DMS153 (cell line): Measurements from ENCODE around the gene JPH2.

ENCODE experiments used
- DNase-seq: peaks from one replicate; lab custom pipeline; 2025; lab: John Stamatoyannopoulos, UW

Gene JPH2

DNA sequence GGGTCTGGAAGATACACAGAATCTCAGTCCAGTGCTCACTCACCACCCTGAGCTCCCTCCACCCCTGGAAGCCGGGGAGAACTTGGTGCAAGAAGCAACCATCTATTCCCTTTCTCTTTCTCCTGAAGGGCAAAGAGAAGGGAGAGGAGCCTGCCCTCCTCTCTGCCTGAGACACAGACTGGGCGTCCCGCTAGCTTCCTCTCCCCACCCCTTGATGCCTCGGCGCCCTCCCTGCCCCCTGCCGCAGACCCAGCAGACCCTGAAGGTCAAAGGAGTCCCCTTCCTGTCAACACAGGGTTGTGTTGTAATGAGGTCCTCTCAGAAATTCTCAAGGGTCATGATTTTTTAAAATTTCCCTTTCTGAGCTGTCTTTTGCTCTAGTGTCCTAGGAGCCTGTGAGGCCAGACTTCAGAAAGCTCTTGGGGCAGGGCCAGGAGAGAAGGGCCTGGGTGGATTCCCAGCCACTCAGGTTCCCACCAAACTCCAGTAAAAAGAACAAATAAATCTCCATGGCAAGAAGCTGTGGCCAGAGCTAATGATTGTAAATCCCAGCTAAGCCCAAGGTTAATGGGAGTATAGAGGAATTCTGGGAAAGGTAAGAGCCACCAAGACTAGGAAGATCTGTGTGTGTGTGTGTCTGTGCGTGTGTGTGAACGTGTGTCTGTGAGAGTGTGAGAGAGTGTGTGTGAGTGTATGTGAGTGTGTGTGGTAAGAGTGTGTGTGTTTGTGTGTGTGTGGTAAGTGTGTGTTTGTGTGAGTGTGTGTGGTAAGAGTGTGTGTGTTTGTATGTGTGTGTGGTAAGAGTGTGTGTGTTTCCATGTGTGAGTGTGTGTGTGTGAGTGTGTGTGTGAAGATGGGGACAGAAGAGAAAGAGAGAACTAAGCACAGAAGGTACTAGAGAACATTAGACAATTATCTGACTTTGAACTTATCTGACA is 1.1 kb upstream of the JPH2 start:
- DNase-seq, result no peak

DNA sequence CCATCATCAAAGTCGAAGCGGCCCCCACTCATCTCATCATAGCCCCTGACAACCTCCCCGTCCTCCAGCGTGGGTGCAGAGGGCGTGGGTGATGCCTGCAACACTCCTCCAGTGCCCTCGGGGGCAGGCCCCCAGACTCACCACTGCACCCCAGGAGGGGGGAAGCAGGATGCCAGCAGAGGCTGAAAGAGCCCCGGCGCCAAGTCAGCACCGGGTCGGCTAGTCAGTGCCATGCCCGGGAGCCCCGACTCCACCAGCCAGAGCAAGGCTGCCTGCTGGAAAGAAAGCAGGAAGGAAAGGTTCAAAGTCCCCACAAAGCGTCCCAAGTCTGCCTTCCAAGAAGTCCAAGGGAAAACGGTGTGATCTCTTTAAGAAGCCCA is 324 bp downstream of the JPH2 start:
- DNase-seq, result no peak

DNA sequence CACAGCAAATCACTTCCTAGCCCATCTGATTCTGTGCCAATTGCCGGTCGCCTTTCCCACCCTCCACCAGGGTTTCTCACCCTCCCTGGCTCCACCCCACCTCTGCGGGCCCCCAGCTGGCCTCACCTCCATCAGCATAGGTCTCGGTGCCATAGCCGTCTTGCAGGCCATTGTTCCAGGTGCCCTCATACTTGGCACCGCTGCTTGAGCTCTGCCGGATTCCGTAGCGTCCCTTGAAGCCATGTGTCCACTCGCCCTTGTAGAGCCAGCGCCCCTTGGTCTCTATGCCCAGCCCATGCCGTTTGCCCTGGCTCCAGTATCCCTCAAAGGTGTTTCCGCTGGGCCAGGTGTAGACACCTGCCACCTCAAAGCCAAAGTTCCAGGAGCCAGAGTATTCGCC is 787 bp downstream of the JPH2 start:
- no peak for DNase-seq

DNA sequence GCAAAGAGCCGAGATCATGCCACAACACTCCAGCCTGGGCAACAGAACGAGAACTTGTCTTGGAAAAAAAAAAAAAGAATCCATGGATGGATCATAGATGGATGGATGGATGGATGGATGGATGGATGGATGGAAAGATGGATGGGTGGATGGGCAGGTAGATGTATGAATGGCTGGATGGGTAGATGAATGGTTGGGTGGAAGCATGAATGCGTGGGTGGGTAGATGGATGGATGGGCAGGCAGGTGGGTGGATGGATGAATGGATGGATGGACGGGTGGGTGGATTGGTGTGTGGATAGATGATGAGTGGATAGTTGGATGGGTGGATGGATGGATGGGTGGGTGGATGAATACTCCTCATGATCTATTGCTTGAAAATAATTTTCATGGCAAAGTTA is 1.4 kb downstream of the JPH2 start:
- no peak for DNase-seq

DNA sequence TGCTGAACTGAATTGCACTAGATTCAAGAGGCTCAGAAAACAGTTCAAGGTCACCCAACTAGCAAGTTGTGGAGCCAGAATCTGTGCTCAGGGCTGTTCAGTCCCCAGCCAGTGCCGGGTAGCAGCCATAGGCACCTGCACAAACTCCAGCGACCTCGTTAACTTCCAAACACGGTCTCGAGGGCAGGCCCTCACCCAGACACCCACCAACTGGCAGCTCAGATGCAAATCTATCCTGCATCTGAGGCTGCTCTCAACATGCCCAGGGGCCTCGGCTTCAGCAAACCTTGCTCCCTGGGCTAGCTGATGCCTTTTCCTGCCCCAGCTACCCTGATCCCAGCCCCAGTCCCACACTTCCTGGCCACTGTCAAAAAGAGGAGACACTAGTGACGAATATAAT is 3.7 kb downstream of the JPH2 start:
- no peak for DNase-seq

DNA sequence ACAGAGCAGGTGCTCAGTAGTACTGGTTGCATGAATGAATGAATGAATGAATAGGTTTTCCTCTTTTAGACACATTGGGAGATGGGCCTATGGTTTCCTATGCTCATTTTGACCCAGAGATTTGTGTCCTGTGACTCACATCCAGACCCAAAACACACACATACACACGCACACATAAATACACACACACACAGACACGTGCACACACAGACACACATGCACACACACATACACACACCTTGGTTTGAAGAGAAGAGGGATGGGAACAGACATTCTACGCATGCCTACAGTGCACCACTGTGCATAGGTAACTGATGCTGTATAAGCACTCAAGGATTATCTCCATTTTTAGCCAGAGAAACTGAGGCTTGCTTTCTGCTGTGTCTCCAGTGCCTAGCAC is 4.1 kb downstream of the JPH2 start:
- DNase-seq, result no peak

DNA sequence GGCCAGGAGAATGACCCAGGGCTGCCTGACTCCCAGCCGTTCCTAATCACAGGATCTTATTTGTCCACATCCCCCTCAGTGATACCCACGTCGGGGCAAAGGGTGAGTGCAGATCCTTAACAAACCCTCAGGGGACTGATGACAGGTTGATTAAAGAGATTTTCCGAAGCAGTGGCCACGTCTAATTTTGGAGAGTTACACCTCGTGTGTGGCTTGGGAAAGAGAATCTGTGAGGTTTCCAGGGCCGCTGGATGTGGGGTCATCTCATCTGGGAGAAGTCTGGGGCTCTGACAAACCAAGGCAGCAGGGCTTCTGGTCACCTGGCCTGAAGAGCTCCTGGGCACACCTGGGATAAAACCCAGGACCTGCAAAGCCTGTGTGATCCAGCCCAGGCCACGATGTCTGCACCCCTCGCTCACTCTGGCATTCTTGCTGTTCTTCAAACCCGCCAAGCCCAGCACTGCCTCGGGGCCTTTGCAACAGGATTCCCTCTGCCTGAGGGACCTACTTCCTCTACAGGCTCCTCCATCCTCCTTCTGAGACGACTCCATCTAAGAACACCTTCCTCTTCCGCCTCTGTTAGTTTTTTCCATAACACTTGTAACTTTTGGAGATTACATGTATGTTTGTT is 4.7 kb downstream of the JPH2 start:
- no peak for DNase-seq

DNA sequence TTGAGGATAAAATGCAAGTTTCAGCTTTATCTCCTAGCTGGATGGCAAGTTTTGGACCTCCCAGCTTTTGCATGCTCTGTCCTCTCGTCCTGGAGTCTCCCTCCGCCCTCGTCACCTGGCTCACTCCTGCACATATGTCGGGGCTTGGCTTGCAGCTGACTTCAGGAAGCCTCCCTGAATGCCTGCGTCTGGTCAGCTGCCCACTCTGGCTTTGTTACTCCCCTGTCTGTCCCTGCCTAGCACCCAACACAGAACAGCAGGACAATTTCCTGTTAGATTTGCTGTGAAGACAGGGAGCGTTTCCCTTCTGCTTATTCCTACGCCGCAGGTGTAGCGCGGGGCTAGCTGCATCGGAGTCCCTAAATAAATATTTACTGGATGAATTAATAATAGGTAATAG is 5.4 kb downstream of the JPH2 start:
- DNase-seq, result peak; percentile 15

DNA sequence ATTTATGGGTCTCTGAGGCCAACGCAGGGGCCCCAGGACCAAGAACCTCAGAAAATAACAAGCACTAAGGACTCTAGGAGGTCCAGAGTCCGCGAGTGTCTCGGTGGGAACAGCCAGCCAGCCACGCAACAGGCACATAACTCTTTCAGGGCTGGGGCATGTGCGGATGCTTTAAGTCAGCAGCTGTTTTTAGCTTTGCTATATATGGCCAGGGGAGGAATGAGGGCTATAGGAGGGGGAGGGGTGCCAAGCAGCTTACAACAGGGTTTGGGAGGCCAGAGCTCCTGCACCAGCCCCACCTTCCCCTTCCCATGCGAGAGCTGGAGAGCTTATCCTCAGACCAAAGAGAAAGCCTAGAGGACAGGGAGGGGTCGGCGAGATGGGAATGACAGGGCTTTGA is 6.2 kb downstream of the JPH2 start:
- DNase-seq, result no peak

DNA sequence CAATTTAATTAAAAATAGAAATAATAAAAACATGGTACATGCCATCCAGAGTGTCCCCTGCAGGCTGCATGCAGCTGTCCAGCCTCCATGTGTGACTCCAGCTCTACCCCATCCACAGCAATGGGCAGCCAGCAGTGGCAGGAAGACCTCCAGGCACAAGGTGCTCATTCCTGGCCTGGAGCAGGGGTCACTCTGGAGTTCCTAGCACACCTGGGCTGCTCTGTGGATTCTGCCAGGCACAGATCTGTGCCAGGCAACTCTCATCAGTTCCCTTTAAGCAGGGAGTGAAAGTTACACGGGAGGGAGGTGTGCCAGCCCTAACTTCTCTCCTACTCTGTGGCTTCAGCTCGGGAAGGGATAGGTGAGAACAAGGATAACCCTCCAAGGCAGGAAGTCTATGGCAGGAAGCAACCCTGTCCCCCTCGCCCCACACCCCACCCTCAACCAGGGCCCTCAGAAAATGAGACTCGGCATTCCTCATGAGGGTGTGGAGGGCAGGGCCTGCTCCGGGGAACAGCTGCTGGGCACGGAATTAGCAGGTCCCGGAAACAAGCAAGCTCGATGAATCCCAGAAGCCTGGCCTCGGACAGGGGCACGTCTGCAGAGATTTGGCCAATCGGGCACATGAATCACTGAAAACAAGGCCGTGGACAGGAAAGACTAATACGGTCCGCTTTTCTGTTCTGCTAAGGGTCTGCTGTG is 10.0 kb downstream of the JPH2 start:
- no peak for DNase-seq

DNA sequence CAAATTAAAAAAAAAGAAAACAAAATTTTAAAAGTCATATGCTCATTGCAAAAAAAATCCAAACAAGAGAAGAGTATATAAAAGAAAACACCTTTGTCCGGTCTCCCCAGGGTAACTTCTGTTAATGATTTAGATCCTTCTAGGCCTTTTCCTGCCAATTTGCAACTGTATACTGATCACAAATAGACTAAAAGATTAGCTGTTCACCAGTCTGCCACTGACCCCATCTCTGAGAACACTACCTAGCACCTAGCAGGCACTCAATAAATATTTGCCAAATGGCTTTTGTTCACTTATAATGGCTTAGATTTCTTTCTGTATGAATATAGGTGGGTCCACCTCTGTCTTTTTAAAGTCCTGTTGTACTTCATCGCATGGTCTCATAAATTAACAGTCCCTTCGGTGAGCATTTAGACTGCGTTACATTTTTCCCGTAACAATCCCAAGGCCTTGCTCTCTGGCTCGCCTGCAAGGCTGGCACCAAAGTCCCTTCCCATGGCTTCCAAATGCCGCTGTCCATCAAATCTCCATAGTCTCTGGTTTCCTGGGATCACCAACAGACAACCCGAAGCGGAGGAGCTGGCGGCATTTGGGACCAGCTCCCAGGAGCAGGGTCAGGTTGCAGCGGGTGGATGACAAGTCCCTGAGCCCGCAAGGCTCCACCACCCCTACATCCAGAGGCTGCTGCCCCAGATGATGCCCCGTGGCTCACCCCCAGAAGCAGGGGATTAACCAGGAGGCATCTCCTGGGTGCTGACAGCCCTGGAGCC is 11.8 kb downstream of the JPH2 start:
- DNase-seq, result no peak

DNA sequence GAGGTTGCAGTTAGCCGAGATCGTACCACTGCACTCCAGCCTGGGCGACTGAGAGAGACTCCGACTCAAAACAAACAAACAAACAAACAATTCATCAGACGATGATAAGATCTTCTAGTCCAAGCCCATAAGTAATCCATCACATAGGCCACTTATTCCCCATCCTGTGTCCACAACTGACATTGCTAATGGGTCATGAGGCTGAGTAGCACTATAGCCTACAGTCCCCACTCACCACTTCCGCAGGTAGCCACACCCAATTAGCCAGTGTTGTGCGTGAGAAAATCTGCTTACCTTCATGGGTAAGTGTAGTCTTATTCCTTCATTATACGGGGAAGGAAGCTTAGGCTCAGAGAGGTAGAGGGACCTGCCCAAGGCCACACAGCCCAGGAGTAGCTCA is 13.1 kb downstream of the JPH2 start:
- DNase-seq, result no peak

DNA sequence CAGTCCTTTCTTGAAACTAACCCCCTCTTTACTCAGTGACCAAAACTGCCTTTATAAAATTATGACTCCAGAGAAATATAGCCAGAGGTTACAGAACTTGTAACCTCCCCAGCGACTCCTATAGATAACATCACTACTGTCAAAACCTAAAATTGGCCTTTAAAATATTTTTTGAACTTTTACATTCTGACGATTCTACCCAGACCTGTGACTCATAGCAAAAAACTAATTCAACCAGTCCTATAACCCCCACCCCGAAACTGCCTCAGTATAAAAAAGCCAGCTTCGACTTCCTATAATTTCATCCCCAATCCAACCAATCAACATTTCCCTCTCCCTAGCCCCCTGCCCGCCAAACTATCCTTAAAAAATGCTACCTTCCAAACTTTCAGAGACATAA is 13.9 kb downstream of the JPH2 start:
- DNase-seq, result no peak

DNA sequence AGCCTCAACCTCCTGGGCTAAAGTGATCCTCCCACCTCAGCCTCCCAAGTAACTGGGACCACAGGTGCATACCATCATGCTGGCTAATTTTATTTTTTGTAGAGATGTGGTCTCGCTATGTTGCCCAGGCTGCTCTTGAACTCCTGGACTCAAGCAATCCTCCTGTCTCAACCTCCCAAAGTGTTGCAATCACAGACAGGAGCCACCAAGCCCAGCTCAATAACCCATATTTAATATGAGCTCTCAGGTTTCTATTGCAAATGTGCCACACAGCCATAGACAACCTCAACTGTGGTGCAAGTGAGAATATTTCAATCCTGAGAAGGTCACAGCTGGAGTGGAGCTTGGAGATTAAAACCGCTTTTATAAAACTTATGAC is 14.4 kb downstream of the JPH2 start:
- DNase-seq, result no peak

DNA sequence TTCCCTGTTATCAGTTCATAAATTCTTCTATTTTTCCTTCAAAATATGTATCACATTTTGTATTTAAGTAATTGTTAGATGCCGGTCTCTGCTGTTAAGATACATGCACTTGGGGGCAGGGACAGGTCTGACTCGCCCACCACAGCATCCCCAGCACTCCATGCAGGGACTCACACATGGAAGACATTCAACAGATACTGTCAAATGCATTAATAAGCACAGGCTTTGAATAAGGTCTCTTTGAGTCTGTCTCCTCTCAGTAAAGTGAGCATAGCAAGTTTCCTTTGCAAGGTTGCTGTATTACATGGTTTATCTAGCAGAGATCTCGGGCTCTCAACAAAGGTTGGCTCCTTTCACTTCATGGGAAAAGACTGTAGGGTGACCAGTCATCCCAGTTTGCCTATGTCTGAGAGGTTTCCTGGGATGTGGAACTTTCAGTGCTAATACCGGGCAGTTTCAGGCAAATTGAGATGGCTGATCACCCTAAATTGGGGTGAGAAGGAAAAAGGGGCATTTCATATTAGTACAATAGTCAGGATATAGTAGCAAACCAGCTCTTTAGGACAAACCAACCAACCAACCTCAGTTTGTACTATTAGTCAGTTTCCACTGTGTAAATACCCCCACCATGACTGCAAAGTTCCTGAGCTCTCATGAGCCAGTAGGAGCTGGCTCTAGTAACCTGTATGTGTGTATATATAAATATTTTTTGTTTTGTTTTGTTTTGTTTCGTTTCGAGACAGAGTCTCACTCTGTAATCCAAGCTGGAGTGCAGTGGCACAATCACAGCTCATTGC is 15.0 kb downstream of the JPH2 start:
- DNase-seq, result no peak

DNA sequence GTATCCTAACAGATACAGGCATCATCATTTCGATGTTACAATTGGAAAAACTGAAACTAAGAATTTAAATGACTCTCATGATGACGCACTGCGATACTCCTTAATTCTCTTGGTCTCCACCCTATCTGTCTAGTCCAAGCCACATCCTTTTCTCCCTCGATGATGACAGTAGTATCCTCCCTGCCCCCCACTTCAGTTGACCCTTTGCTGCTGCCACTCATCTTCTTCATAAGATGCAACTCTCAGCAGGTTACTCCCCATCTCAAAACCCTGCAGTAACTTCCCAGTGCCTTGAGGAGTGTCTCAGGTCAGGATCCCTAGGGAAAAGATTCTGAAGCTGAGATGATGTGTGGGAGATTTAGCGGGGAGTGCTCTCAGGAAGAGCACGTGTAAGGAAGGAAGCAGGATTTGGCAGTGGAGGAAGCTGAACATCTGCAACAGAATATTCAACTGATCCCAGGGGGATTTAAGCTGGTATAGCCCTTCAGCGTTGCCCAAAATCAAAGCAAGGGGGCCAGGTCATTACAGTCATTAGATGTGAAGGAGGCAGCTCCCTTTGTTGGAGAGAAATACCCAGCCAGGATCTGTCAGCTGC is 16.1 kb downstream of the JPH2 start:
- no peak for DNase-seq

DNA sequence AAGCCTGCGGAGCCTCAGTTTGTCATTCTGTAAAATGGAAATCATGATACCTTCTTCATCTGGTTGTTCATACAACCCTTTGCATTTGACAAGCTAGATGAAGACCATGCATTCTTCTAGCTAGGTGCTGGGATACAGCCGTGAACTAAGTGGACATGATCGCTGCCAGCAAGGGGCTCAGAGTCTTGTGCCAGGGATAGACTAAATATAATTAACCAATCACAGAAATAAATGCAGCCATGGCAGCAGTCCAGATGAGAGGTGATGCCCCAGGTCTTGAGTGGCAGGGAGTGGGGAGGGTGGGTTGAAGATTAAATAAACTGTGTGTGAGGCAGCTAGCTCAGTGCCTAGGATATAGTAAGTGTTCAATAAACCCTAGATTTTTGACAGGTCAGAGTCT is 19.3 kb downstream of the JPH2 start:
- no peak for DNase-seq

DNA sequence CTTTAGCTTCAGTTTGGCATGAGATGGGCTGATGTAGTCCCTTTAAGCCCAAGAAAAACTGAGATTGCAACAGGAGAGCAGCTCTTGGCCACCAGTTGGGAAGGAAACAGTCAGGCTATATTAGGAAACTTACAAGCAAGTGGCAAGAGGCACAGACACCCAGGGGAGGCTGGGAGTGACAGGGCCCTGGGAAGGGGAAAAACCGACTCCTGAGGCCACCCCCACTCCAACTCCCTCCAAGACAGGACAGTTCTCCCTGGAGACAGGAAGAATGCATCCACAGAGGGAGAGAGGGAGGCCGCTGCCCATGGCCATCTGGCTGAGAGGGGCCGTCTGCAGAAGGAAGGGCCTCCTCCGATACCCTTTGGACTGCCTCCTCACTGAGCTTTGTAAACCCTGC is 20.5 kb downstream of the JPH2 start:
- no peak for DNase-seq

DNA sequence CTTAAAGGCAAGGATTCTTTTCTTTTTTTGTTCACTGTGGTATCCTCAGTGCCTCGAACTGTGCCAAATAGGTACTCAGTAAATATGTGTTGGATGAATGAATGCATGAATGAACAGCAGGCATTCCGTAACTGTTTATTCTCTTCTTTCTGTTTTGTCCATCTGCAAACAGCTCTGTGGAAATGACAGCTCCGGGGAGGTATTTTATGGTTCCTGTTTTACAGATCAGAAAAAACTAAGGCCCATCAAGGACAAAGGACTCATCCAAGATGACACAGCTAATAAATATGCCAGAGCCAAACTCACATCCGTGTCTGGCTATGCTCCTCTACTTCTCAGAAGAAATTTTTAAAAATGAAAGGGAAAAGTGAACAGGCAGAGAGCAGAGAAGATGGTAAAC is 21.0 kb downstream of the JPH2 start:
- DNase-seq, result no peak

DNA sequence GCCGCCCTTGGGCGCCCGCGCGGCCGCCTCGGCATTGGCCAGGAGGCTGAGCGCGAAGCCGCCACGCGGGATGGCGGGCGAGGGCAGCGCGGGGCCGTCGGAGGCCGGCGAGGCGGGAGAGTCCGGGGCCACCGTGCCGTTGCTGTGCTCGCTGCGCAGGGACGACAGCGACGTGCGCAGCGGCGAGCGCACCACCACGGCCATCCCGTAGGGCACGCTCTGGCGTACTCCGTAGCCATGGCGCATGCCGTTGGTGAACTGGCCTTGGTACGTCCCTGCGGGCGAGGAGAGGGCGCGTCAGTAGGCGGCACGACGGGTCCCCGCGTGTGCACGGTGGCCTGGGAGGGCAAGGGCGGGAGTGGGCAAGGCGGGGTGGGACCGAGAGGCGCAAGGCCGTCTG is 26.9 kb downstream of the JPH2 start:
- no peak for DNase-seq

DNA sequence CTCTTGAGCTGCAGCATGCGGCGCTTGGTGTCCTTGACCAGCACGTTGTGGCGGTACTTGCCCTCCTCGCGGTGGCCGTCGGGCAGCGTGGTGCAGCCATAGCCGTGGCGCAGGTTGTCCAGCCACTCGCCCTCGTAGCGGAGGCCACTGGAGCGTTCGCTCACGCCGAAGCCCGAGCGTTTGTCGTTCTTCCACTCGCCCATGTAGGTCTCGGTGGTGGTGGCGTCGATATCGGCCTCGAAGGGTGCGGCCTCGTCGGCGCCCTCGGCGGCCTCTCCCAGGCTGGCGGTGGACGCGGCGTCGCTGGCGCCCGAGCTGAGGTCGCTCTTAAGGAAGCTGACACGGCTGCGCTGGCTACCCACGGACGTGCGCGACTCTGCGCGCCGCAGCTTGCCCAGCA is 27.3 kb downstream of the JPH2 start:
- no peak for DNase-seq
